Suppressor macrophage (primary cell): Measurements from ENCODE around the gene EPHA10.
A peak's percentile ranks its signal among the peaks of the same experiment; 100 is the strongest.

Experiments
- DNase-seq, 4 experiments: peaks; one replicate each; pipeline ENCODE4 v3.0.0-alpha.2; 2020 to 2022

The EPHA10 gene

DNA sequence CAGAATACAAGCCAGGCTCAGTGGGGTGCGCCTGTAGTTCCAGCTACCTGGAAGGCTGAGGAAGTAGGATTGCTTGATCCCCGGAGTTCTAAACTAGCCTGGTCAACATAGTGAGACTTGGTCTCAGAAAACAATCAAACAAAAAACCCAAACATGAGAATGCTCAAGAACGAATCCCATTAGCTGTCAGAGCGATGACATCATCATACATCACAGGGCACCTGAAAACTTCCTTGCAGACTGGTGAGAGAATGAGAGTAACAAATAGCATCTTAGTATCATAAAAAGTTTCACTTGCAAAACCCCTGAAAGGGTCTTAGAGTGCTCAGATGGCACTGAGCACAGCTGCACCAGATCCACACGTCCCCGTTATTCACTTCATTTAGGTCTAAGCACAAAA, 93.7 kb downstream of the EPHA10 start:
- DNase-seq = no peak

DNA sequence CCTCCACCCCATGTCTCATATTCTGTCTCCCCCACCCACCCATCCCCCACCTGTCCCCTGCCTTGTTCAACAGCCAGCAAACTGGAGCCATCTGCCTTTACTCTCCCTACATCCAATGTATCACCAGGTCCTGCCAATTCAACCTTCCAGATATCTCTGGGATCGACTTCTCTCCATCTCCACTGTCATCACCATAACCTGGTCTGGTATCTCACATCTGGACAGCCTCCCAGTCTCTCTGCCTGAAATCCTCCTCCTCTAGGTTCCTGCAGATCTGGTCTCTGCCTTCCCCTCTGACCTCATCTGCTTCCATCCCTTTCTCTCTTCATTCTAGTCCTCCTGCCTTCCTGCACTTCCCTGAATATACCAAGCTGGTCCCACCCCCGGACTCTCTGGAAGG, 94.8 kb downstream of the EPHA10 start:
- peak in 1 of 4 experiments; percentile 13 for DNase-seq

DNA sequence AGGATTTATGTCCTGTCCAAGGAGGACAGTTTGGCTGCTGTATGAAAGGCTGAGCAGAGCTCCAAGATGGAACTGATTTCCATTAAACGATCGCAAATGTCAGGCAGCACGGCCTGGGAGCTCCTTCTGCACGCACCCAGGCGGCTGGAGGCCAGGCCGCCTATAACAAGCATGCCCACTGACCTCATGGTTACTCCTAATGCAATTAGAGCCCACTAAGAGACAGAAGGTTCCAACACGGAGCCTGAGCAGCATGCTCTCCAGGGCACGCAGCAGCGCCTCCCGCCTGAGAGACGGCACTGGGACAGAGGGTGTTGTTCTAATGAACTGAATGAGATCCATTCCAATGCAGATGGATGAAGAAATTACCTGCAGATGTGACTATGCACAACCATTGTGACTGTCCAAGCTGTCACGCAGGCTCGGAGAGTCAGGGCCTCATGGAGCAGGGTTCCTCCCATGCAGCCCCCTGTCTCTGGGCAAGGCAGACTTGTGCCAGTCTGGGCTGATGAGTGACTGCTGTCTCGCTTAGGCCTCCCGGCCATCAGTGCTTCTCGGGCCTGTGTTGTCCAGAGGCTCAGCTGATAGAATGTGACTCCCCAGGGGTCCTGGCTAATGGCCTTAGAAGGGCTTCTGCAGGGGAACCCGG, 97.8 kb downstream of the EPHA10 start:
- DNase-seq = no peak

DNA sequence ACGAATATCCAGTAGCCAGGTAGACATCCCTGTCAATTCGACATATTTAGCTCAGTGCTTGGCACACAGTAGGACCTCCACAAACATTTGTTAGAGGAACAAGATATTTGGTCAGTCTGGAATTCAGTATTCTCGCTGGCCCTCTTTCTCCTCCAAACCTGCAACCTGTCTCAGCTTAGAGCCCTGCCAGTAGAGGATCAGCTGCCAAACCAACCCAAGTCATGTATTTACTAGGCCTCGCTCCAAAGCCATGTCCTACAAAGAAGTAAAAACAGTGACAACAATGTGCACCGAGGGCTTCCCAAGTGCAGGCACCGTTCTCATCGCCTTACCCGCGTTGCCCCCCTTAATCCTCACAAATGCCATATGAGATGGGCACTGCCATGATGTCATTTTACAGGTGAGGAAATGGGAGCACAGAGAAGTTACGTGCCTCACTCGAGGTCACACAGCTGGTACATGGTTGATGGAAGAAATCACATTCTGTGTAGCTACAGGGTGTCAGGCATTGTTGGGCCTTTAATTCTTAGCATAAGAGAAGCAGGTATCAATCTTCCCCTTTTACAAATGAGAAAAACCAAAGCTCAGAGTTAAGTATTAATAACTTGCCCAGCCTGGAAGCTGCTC, 98.6 kb downstream of the EPHA10 start:
- DNase-seq = no peak
